GM12878 (cell line): ENCODE measurements around the gene SPTBN2. TPM values are rescaled to one million over a fixed set of nuclear protein-coding genes. Genes with fewer than 3 reads are reported as not detected.

Experiments
- BCL11A ChIP-seq: IDR thresholded peaks from 2 replicates; pipeline ENCODE4 v1.6.1; 2011; ENCODE audit warnings: low read depth, low read length
- CHD1 ChIP-seq: IDR thresholded peaks from 2 replicates; pipeline ENCODE4 v1.6.1; 2012; ENCODE audit warnings: low read depth, low read length, improper control_type of control experiment
- CHD4 ChIP-seq: fragments of 200-600 bp; sonication (generic); IDR thresholded peaks from 2 replicates; pipeline ENCODE4 v1.6.1; 2016; ENCODE audit warnings: mild to moderate bottlenecking
- MXI1 ChIP-seq: fragments of 150-350 bp; IDR thresholded peaks from 2 replicates; pipeline ENCODE4 v1.6.1; 2011; ENCODE audit warnings: low read depth, mild to moderate bottlenecking, inconsistent platforms, low read length, improper control_type of control experiment
- MYC ChIP-seq: IDR thresholded peaks from 2 replicates; pipeline ENCODE4 v1.6.1; 2011; ENCODE audit warnings: mild to moderate bottlenecking, low read length, moderate library complexity, inconsistent platforms; ENCODE audit not compliant: insufficient read depth, insufficient replicate concordance, insufficient read length, severe bottlenecking
- NKRF ChIP-seq: fragments of 450-650 bp; conservative IDR thresholded peaks from 2 replicates; pipeline ENCODE4 v1.6.1; 2017; ENCODE audit warnings: mild to moderate bottlenecking, moderate library complexity
- POLR2A ChIP-seq: IDR thresholded peaks from 2 replicates; pipeline ENCODE4 v1.6.1; 2011; ENCODE audit warnings: low read depth, mild to moderate bottlenecking, low read length
- RB1 ChIP-seq: fragments of 450-650 bp; formaldehyde crosslinking; IDR thresholded peaks from 2 replicates; pipeline ENCODE4 v1.6.1; 2017; ENCODE audit warnings: mild to moderate bottlenecking, borderline replicate concordance
- SIN3A ChIP-seq: IDR thresholded peaks from 2 replicates; pipeline ENCODE4 v1.6.1; 2012; ENCODE audit warnings: low read depth, low read length, improper control_type of control experiment
- SMAD1 ChIP-seq: fragments of 450-650 bp; IDR thresholded peaks from 2 replicates; pipeline ENCODE4 v1.6.1; 2018; ENCODE audit warnings: mild to moderate bottlenecking, low read depth; ENCODE audit not compliant: partially characterized antibody
- SMAD5 ChIP-seq: IDR thresholded peaks from 2 replicates; pipeline ENCODE4 v1.6.1; 2016; ENCODE audit warnings: antibody characterized with exemption, low read depth
- SMARCA5 ChIP-seq: fragments of 450-650 bp; IDR thresholded peaks from 2 replicates; pipeline ENCODE4 v1.6.1; 2017; ENCODE audit warnings: mild to moderate bottlenecking
- SREBF2 ChIP-seq: IDR thresholded peaks from 2 replicates; pipeline ENCODE4 v1.6.1; 2012; ENCODE audit warnings: mild to moderate bottlenecking, low read length
- polyA plus RNA-seq, 11 experiments: library from polyadenylated mRNA; depleted of rRNA in 4 of 11; unstranded in 6 of 11; stranded (reverse) in 5 of 11; fragments of >200 nt; fragmentation: Nextera tagmentation in 4 of 11; fragmentation: Illumina TruSeq in 1 of 11; extraction: Ambion mirVana in 4 of 11; extraction: Trizol in 1 of 11; gene quantifications; 1 replicate in 1 of 11; 2 replicates in 10 of 11; pipeline versions ENCODE4 v1.2.1 to v1.2.3, GENCODE V29; 2011 to 2016; ENCODE audit warnings: inconsistent platforms in 2 of 11, missing spikeins in 2 of 11, low read depth in 1 of 11
- total RNA-seq, 4 experiments: library from RNA; depleted of rRNA in 3 of 4; stranded (reverse); fragments of >200 nt in 3 of 4; fragmentation: Illumina TruSeq in 1 of 4; extraction: Trizol in 1 of 4; gene quantifications; 2 replicates each; pipeline versions ENCODE4 v1.2.1 to v1.2.3, GENCODE V29; 2013 to 2021
- TF ChIP-seq, protein P1 (sequence below): fragments of 450-650 bp; formaldehyde crosslinking; IDR thresholded peaks from 2 replicates; pipeline ENCODE4 v1.4.0; 2022; ENCODE audit warnings: mild to moderate bottlenecking, moderate library complexity
- TF ChIP-seq, protein P2 (sequence below): fragments of 150-350 bp; IDR thresholded peaks from 2 replicates; pipeline ENCODE4 v1.6.1; 2014; ENCODE audit warnings: mild to moderate bottlenecking, low read depth, low read length
- TF ChIP-seq, protein P3 (sequence below): IDR thresholded peaks from 2 replicates; pipeline ENCODE4 v1.6.1; 2012; ENCODE audit warnings: mild to moderate bottlenecking, low read depth, low read length

SPTBN2 gene
- total and polyA plus RNA-seq, 10 of the 15 experiments (the other 5 are each of a cell fraction or from before 2014, with no cell fraction given): 0.38 to 1.0 (median 0.69) TPM; not detected in 5

DNA sequence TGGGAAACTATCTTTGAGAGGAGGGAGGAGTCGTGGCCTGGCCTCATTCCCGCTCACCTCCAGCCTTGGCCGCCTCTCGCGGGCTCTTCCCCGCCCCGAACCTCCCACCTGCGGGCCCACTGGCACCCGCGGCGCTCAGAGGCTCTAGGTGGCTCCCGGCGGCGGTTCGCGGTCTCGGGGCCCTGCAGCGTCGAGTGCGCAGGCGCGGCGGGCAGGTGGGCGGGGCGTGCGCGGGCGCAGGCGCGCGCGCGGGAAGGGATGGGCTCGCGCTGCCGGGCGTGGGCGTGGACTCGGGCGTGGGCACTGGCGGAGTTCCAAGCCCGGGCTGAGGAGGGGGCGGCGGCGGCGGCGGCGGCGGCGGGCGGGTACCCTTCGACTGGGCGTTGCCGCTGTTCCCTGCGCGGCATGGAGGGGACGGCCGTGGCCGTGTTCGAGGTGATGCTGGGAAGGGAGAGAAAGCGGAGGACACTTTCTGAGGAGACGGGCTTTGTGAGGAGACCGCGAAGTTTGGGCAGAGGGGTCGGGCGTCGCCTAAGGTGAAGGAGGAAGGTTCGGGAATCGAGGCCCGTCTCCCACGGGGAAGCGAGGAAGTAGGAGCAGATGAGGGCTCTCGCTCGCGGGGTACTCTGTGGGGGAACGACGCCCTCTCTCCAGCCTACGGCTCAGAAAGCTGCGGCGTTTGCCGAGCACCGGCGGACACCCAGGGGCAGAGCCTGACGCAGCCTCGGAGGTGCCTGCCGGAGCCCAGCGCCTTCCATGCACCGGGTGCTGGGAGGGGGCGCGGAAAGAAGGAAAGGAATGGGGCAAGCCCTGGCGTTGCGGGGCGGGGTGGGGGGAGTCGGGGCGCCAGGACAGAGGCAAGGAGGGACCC lies 15.7 kb upstream of the SPTBN2 start (continued):
- TF ChIP-seq NKRF: 0 out of 2 replicates have a peak, but pooled peaks have one; percentile 22
- no peak for TF ChIP-seq CHD4
- TF ChIP-seq, protein P1, sequence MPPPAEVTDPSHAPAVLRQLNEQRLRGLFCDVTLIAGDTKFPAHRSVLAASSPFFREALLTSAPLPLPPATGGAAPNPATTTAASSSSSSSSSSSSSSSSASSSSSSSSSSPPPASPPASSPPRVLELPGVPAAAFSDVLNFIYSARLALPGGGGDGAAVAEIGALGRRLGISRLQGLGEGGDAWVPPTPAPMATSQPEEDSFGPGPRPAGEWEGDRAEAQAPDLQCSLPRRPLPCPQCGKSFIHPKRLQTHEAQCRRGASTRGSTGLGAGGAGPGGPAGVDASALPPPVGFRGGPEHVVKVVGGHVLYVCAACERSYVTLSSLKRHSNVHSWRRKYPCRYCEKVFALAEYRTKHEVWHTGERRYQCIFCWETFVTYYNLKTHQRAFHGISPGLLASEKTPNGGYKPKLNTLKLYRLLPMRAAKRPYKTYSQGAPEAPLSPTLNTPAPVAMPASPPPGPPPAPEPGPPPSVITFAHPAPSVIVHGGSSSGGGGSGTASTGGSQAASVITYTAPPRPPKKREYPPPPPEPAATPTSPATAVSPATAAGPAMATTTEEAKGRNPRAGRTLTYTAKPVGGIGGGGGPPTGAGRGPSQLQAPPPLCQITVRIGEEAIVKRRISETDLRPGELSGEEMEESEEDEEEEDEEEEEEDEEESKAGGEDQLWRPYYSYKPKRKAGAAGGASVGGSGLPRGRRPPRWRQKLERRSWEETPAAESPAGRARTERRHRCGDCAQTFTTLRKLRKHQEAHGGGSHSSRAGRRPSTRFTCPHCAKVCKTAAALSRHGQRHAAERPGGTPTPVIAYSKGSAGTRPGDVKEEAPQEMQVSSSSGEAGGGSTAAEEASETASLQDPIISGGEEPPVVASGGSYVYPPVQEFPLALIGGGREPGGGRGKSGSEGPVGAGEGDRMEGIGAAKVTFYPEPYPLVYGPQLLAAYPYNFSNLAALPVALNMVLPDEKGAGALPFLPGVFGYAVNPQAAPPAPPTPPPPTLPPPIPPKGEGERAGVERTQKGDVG (CRISPR knock-in tag): no peak
- TF ChIP-seq RB1: peak; percentile 78; the same call in 1 of the 2 replicates
- 0 out of 2 replicates have a peak, but pooled peaks have one; percentile 15 for TF ChIP-seq SIN3A
- no peak for TF ChIP-seq BCL11A
- TF ChIP-seq SMARCA5: peak; percentile 69; the same call in 1 of the 2 replicates
- TF ChIP-seq CHD1: no peak
- TF ChIP-seq, protein P2, sequence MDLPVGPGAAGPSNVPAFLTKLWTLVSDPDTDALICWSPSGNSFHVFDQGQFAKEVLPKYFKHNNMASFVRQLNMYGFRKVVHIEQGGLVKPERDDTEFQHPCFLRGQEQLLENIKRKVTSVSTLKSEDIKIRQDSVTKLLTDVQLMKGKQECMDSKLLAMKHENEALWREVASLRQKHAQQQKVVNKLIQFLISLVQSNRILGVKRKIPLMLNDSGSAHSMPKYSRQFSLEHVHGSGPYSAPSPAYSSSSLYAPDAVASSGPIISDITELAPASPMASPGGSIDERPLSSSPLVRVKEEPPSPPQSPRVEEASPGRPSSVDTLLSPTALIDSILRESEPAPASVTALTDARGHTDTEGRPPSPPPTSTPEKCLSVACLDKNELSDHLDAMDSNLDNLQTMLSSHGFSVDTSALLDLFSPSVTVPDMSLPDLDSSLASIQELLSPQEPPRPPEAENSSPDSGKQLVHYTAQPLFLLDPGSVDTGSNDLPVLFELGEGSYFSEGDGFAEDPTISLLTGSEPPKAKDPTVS: no peak
- peak; percentile 58; the same call in 1 of the 2 replicates for TF ChIP-seq MXI1
- TF ChIP-seq, protein P3, sequence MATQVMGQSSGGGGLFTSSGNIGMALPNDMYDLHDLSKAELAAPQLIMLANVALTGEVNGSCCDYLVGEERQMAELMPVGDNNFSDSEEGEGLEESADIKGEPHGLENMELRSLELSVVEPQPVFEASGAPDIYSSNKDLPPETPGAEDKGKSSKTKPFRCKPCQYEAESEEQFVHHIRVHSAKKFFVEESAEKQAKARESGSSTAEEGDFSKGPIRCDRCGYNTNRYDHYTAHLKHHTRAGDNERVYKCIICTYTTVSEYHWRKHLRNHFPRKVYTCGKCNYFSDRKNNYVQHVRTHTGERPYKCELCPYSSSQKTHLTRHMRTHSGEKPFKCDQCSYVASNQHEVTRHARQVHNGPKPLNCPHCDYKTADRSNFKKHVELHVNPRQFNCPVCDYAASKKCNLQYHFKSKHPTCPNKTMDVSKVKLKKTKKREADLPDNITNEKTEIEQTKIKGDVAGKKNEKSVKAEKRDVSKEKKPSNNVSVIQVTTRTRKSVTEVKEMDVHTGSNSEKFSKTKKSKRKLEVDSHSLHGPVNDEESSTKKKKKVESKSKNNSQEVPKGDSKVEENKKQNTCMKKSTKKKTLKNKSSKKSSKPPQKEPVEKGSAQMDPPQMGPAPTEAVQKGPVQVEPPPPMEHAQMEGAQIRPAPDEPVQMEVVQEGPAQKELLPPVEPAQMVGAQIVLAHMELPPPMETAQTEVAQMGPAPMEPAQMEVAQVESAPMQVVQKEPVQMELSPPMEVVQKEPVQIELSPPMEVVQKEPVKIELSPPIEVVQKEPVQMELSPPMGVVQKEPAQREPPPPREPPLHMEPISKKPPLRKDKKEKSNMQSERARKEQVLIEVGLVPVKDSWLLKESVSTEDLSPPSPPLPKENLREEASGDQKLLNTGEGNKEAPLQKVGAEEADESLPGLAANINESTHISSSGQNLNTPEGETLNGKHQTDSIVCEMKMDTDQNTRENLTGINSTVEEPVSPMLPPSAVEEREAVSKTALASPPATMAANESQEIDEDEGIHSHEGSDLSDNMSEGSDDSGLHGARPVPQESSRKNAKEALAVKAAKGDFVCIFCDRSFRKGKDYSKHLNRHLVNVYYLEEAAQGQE: no peak
- TF ChIP-seq SMAD5: no peak
- no peak for TF ChIP-seq SREBF2
- TF ChIP-seq SMAD1: no peak
- no peak for TF ChIP-seq MYC
- TF ChIP-seq POLR2A: peak; percentile 82
